ENCODE measurements around the gene MME. TPM values are rescaled to one million over a fixed set of nuclear protein-coding genes. Genes with fewer than 3 reads are reported as not detected.

MME gene
- total and polyA plus RNA-seq, 2 of the 8 experiments (the other 6 are each of a cell fraction or from before 2014, with no cell fraction given), result 5.0 to 39.6 TPM

- POLR2A ChIA-PET (ENCODE audit: partially characterized antibody), result no interaction called here
- Histone ChIP-seq H3K4ac (replicated peaks; ENCODE audit: insufficient read length, low read depth, low read length) (no peak overlapping the region), H2BK5ac (ENCODE audit: low read depth, low read length) (no peak overlapping the region), H4K91ac (replicated peaks; ENCODE audit: insufficient read length, low read length) (no peak overlapping the region), H3K9ac (replicated peaks in 1 of 4; ENCODE audit: extremely low read depth in 1 of 4, low read depth in 3 of 4, low read length in 3 of 4) (no peak overlapping the region), H2BK12ac (ENCODE audit: low read depth, low read length) (no peak overlapping the region), H3K27me3 (replicated peaks in 1 of 4; ENCODE audit: control insufficient read depth in 3 of 4, extremely low read depth in 1 of 4, insufficient read depth in 3 of 4, low read length in 3 of 4) (no peaks in the 10 kb centered on the region), H3K79me2 (ENCODE audit: control insufficient read depth in 1 of 2, insufficient read depth in 2 of 2, low read length in 2 of 2) (no peaks in the 10 kb centered on the region), H2AFZ (ENCODE audit: low read length) (no peak overlapping the region), H3K27ac (ENCODE audit: low read depth, low read length) (no peak overlapping the region), H2BK15ac (ENCODE audit: low read length) (no peak overlapping the region), H2BK120ac (replicated peaks; ENCODE audit: low read depth, low read length) (no peak overlapping the region), H3K14ac (ENCODE audit: insufficient read length) (no peak overlapping the region), H3K9me3 (ENCODE audit: insufficient read depth in 2 of 2, low read depth in 1 of 2, low read length in 1 of 2) (no peaks in the 10 kb centered on the region), H2BK20ac (ENCODE audit: low read length) (no peak overlapping the region), H3K23ac (ENCODE audit: insufficient read length) (no peak overlapping the region), H2AK5ac (ENCODE audit: low read depth, low read length) (no peak overlapping the region), H4K20me1 (replicated peaks in 1 of 2; ENCODE audit: control insufficient read depth in 1 of 2, insufficient read depth in 2 of 2, low read length in 2 of 2) (no peaks in the 10 kb centered on the region), H3K56ac (replicated peaks; ENCODE audit: insufficient read length, low read depth, low read length) (no peak overlapping the region), H3K36me3 (ENCODE audit: control insufficient read depth in 2 of 4, insufficient read depth in 4 of 4, low read length in 3 of 4) (no peaks in the 10 kb centered on the region), H4K8ac (ENCODE audit: extremely low read depth, insufficient read depth, low read length) (no peak overlapping the region), H3K23me2 (ENCODE audit: low read depth, low read length) (no peaks in the 10 kb centered on the region), H3K4me2 (ENCODE audit: insufficient read depth in 1 of 2, low read depth in 2 of 2, low read length in 2 of 2) (no peak overlapping the region), H3K4me1 (replicated peaks in 1 of 4; ENCODE audit: control insufficient read depth in 3 of 4, insufficient read depth in 4 of 4, low read length in 3 of 4) (0 out of 7 replicates have a peak, but pooled peaks cover 0 to 3% (median 0%) of the 10 kb centered on the region in 4 experiments), H3K4me3 (ENCODE audit: extremely low read depth in 1 of 4, insufficient read depth in 2 of 4, low read depth in 3 of 4, low read length in 4 of 4) (no peak overlapping the region), H3K18ac (ENCODE audit: extremely low read depth, low read length) (no peak overlapping the region), H3K79me1 (ENCODE audit: low read depth, low read length) (no peaks in the 10 kb centered on the region), H4K5ac (ENCODE audit: insufficient read length, low read depth, low read length) (no peak overlapping the region)
- WGBS, 2 experiments (ENCODE audit: extremely low coverage in 1 of 2, insufficient coverage in 1 of 2, insufficient read length in 1 of 2, insufficient replicate concordance in 2 of 2, low coverage in 1 of 2, low lambda C conversion rate in 2 of 2, missing lambda C conversion rate in 1 of 2), result 96% methylated on average over 1 of the region's 1 CpG; no CpG with 5 or more reads in 1 of the 2 experiments
- DNase-seq (ENCODE audit: low read depth in 1 of 2, low spot score in 2 of 2) (no peak), FAIRE-seq (no peak)
- CTCF ChIA-PET (ENCODE audit: partially characterized antibody), result interaction anchor here (1.3 kb wide), 1 partner anchor 9 kb away, joined by 3 read pairs; no protein-coding TSS in a partner anchor
- TF ChIP-seq SP4 (IDR thresholded peaks at IDR 0.05; ENCODE audit: low read length) (no peak), EP300 (IDR thresholded peaks at IDR 0.05; ENCODE audit: borderline replicate concordance in 1 of 2, low read depth in 2 of 2, low read length in 2 of 2) (no peak), JUN (IDR thresholded peaks at IDR 0.05; ENCODE audit: low read depth, low read length) (no peak), ZNF274 (IDR thresholded peaks at IDR 0.05; ENCODE audit: borderline replicate concordance, extremely low read depth, low read length) (no peak), CEBPB (IDR thresholded peaks at IDR 0.05; ENCODE audit: low read depth, low read length) (no peak), BCL11A (IDR thresholded peaks at IDR 0.05; ENCODE audit: low read depth in 2 of 2, low read length in 2 of 2) (no peak), SAP30 (IDR thresholded peaks at IDR 0.05; ENCODE audit: insufficient read depth, insufficient replicate concordance, low read length) (no peak), CBX8 (IDR thresholded peaks at IDR 0.05; ENCODE audit: borderline replicate concordance, low read depth, low read length) (no peak), RFX5 (IDR thresholded peaks at IDR 0.05; ENCODE audit: borderline replicate concordance, low read depth, low read length) (no peak), E2F6 (IDR thresholded peaks at IDR 0.05) (no peak), GTF2F1 (IDR thresholded peaks at IDR 0.05; ENCODE audit: borderline replicate concordance, low read depth, low read length) (no peak), TEAD4 (IDR thresholded peaks at IDR 0.05; ENCODE audit: low read depth, low read length) (no peak), BACH1 (IDR thresholded peaks at IDR 0.05; ENCODE audit: low read length) (no peak), CHD1 (IDR thresholded peaks at IDR 0.05; ENCODE audit: low read depth, low read length) (no peak), SIRT6 (IDR thresholded peaks at IDR 0.05; ENCODE audit: low read length) (no peak)
Observed at GRCh38 chr3:155184011-155184410, 103.9 kb downstream of the MME start.

Data from H1 (cell line).